HepG2 (cell line): ENCODE data around the gene AMER1. TPM values are rescaled to one million over a fixed set of nuclear protein-coding genes. Genes with fewer than 3 reads are reported as not detected.
A peak's percentile ranks its signal among the peaks of the same experiment; 100 is the strongest.

Source experiments
- ATAC-seq: fragments of 200-7000 bp; cut with Tn5 transposase; 3 replicates; pipeline ENCODE4 v1.9.1; 2020; ENCODE audit warnings: mild to moderate bottlenecking, moderate library complexity
- BruUV-seq: library from RNA; stranded (reverse); fragments of 400-500 nt; replicated peaks from 2 replicates; lab custom pipeline; 2021; lab: Mats Ljungman, UMichigan
- CTCF ChIA-PET: fragments of 300-600 bp; formaldehyde crosslinking; extraction: SDS; loops from one replicate; lab custom pipeline; 2021; ENCODE audit warnings: low total read pairs, inconsistent platforms, low intra/inter-chr PET ratio; lab: Yijun Ruan, JAX
- POLR2A ChIA-PET: fragments of 350-600 bp; sonication (Branson Sonifier 250); formaldehyde crosslinking; loops from one replicate; lab custom pipeline; 2020; ENCODE audit warnings: antibody characterized with exemption, inconsistent platforms; lab: Yijun Ruan, JAX
- DNase-seq: peaks from one replicate; pipeline ENCODE4 v3.0.0-alpha.2; 2015; ENCODE audit warnings: low spot score
- FAIRE-seq: peaks from 3 replicates; lab custom pipeline; 2011; peaks lifted over from hg19 to GRCh38; lab: Jason Lieb, UNC
- H2AFZ ChIP-seq: one replicate; pipeline ENCODE4 v1.6.1; 2011; ENCODE audit warnings: low read length, inconsistent platforms
- H3K27ac ChIP-seq: fragments of 300-600 bp; 3 replicates; pipeline ENCODE4 v1.8.0; 2011; ENCODE audit warnings: mixed run types, mild to moderate bottlenecking, mixed read lengths, low read length, inconsistent platforms; ENCODE audit not compliant: insufficient read depth; ENCODE audit errors: extremely low read length
- H3K27me3 ChIP-seq, 2 experiments: fragments of 200-600 bp in 1 of 2; 2 replicates in 1 of 2; 3 replicates in 1 of 2; pipeline versions ENCODE4 v1.6.0 to v1.8.0; 2011; ENCODE audit warnings: low read length in 2 of 2, mild to moderate bottlenecking in 2 of 2, moderate library complexity in 2 of 2, inconsistent platforms in 1 of 2; ENCODE audit not compliant: insufficient read depth in 2 of 2, control insufficient read depth in 1 of 2
- H3K36me3 ChIP-seq, 2 experiments: fragments of 200-600 bp in 1 of 2; replicated peaks in 1 of 2; 2 replicates in 1 of 2; 3 replicates in 1 of 2; pipeline versions ENCODE4 v1.5.1 to v1.8.0; 2011; ENCODE audit warnings: low read length in 2 of 2, inconsistent platforms in 1 of 2; ENCODE audit not compliant: insufficient read depth in 2 of 2, control insufficient read depth in 1 of 2
- H3K4me1 ChIP-seq: 2 replicates; pipeline ENCODE4 v1.5.1; 2012; ENCODE audit warnings: low read length, inconsistent platforms; ENCODE audit not compliant: insufficient read depth
- H3K4me2 ChIP-seq: 2 replicates; pipeline ENCODE4 v1.6.0; 2011; ENCODE audit warnings: low read depth, low read length, inconsistent platforms
- H3K4me3 ChIP-seq, 3 experiments: fragments of 200-600 bp in 1 of 3; sonication (generic), shearing (Covaris generic) in 1 of 3; replicated peaks in 1 of 3; 2 replicates each; pipeline ENCODE4 v1.5.1; 2011 to 2016; ENCODE audit warnings: low read length in 3 of 3, inconsistent platforms in 2 of 3, low read depth in 2 of 3, mild to moderate bottlenecking in 2 of 3, control low read depth in 1 of 3, mixed read lengths in 1 of 3; ENCODE audit not compliant: insufficient read depth in 1 of 3
- H3K79me2 ChIP-seq: one replicate; pipeline ENCODE4 v1.6.1; 2011; ENCODE audit warnings: low read length, inconsistent platforms; ENCODE audit not compliant: insufficient read depth
- H3K9ac ChIP-seq: 2 replicates; pipeline ENCODE4 v1.6.0; 2011; ENCODE audit warnings: mild to moderate bottlenecking, low read depth, low read length, inconsistent platforms; ENCODE audit not compliant: insufficient read depth
- H3K9me3 ChIP-seq: 2 replicates; pipeline ENCODE4 v1.5.1; 2012; ENCODE audit warnings: mild to moderate bottlenecking, low read length
- H4K20me1 ChIP-seq: 2 replicates; pipeline ENCODE4 v1.6.0; 2011; ENCODE audit warnings: inconsistent platforms, mild to moderate bottlenecking, low read length, moderate library complexity; ENCODE audit not compliant: insufficient read depth
- CBX2 ChIP-seq, 2 experiments: fragments of 200-600 bp in 1 of 2; sonication (generic); formaldehyde crosslinking in 1 of 2; IDR thresholded peaks; 2 replicates each; pipeline versions ENCODE4 v1.7.0 to v1.8.1; 2018 to 2022; ENCODE audit warnings: low read depth in 2 of 2, low read length in 1 of 2, mild to moderate bottlenecking in 1 of 2, missing genetic modification reagents in 1 of 2
- HNF4A ChIP-seq: sonication (generic); formaldehyde crosslinking; IDR thresholded peaks from 2 replicates; pipeline ENCODE4 v1.4.0; 2020; ENCODE audit warnings: missing genetic modification reagents
- HOXA5 ChIP-seq: sonication (generic); formaldehyde crosslinking; IDR thresholded peaks from 2 replicates; pipeline ENCODE4 v1.4.0; 2020; ENCODE audit warnings: missing genetic modification reagents
- TFDP2 ChIP-seq: sonication (generic); formaldehyde crosslinking; IDR thresholded peaks from 2 replicates; pipeline ENCODE4 v1.4.0; 2020; ENCODE audit warnings: missing genetic modification reagents
- THAP7 ChIP-seq: sonication (generic); formaldehyde crosslinking; IDR thresholded peaks from 2 replicates; pipeline ENCODE4 v1.8.1; 2023; ENCODE audit warnings: mild to moderate bottlenecking, missing genetic modification reagents
- TOE1 ChIP-seq: sonication (generic); formaldehyde crosslinking; IDR thresholded peaks from 2 replicates; pipeline ENCODE4 v1.4.0; 2020; ENCODE audit warnings: mild to moderate bottlenecking, missing genetic modification reagents
- ZBTB44 ChIP-seq: sonication (generic); formaldehyde crosslinking; IDR thresholded peaks from 2 replicates; pipeline ENCODE4 v1.4.0; 2020; ENCODE audit warnings: missing genetic modification reagents
- ZFP36 ChIP-seq: fragments of 150-350 bp; IDR thresholded peaks from 2 replicates; pipeline ENCODE4 v1.6.1; 2018; ENCODE audit warnings: borderline replicate concordance, low read length, low read depth; ENCODE audit not compliant: partially characterized antibody
- ZNF335 ChIP-seq: sonication (generic); formaldehyde crosslinking; IDR thresholded peaks from 2 replicates; pipeline ENCODE4 v1.4.0; 2020; ENCODE audit warnings: missing genetic modification reagents
- ZNF503 ChIP-seq: sonication (generic); formaldehyde crosslinking; IDR thresholded peaks from 2 replicates; pipeline ENCODE4 v1.4.0; 2020; ENCODE audit warnings: missing genetic modification reagents
- ZNF609 ChIP-seq: sonication (generic); formaldehyde crosslinking; IDR thresholded peaks from 2 replicates; pipeline ENCODE4 v1.4.0; 2020; ENCODE audit warnings: mild to moderate bottlenecking, missing genetic modification reagents, borderline replicate concordance
- ZZZ3 ChIP-seq: sonication (generic); formaldehyde crosslinking; IDR thresholded peaks from 2 replicates; pipeline ENCODE4 v1.4.0; 2020; ENCODE audit warnings: missing genetic modification reagents, mild to moderate bottlenecking, borderline replicate concordance
- WGBS: methylation state at CpG from one replicate; pipeline ENCODE4 v1.1.6; 2017; ENCODE audit warnings: low lambda C conversion rate; 5-methylcytosine and 5-hydroxymethylcytosine counted together
- in situ Hi-C: cut with HindIII; loops from 2 replicates; pipeline ENCODE4 v1.10.0; 2017; ENCODE audit warnings: low pct_unique_long_range_greater_than_20kb; ENCODE audit not compliant: extremely low pct_ligation_motif_present
- intact Hi-C: fragments of 100-400 bp; cut with micrococcal nuclease; formaldehyde crosslinking; loops from one replicate; pipeline ENCODE4 v1.10.0; 2022; ENCODE audit not compliant: unreplicated experiment
- polyA plus RNA-seq, 8 experiments: library from polyadenylated mRNA; depleted of rRNA in 3 of 8; stranded (reverse) in 7 of 8; unstranded in 1 of 8; fragments of >200 nt; fragmentation: Illumina TruSeq in 4 of 8; extraction: Trizol in 4 of 8; gene quantifications; 2 replicates each; pipeline versions ENCODE4 v1.2.1 to v1.2.3, GENCODE V29; 2011 to 2016; ENCODE audit warnings: low read depth in 4 of 8, missing spikeins in 1 of 8, mixed read lengths in 1 of 8; ENCODE audit not compliant: insufficient read depth in 1 of 8
- total RNA-seq, 5 experiments: library from RNA; depleted of rRNA; stranded (reverse); fragments of >200 nt; fragmentation: Illumina TruSeq; extraction: Trizol; gene quantifications; 2 replicates each; pipeline ENCODE4 v1.2.3, GENCODE V29; 2016; ENCODE audit warnings: low read depth in 1 of 5

Gene AMER1
- total and polyA plus RNA-seq, 2 of the 13 experiments (the other 11 are each of a cell fraction or from before 2014, with no cell fraction given) = 2.8 to 10.8 TPM

GRCh38 chrX:64230123-64230970 lies 24.8 kb upstream of the AMER1 start, which contains the start of gene ASB12:
Gene ASB12 (minus strand): TSS chrX:64230607. CDS start chrX:64225650, 4,957 bp downstream.
- ATAC-seq = peak; percentile 52; the same call in 1 of the 3 replicates
- CTCF ChIA-PET = no interaction called here
- no peak for TF ChIP-seq ZNF503 (CRISPR knock-in tag)
- TF ChIP-seq HNF4A = no peak
- no peak for TF ChIP-seq ZZZ3 (CRISPR knock-in tag)
- TF ChIP-seq ZNF609 (CRISPR knock-in tag) = no peak
- TF ChIP-seq ZBTB44 = no peak
- no peak for TF ChIP-seq TOE1 (CRISPR knock-in tag)
- no peak for TF ChIP-seq HOXA5 (CRISPR knock-in tag)
- TF ChIP-seq TFDP2 = no peak
- no peak for TF ChIP-seq ZFP36
- TF ChIP-seq ZNF335 (CRISPR knock-in tag) = no peak
- no peak for TF ChIP-seq CBX2 (IDR thresholded peaks at IDR 0.05; ENCODE audit: low read depth, low read length)
- TF ChIP-seq CBX2 (CRISPR knock-in tag; IDR thresholded peaks at IDR 0.05; ENCODE audit: low read depth) = no peak
- no peak for TF ChIP-seq THAP7 (CRISPR knock-in tag)

More at GRCh38 chrX:64230123-64230970, 24.8 kb upstream of the AMER1 start, which contains the start of gene ASB12:
- H3K27ac ChIP-seq = no peak within 1 kb of the TSS
- intact Hi-C loops = no loop called here
- DNase-seq (no peak), FAIRE-seq (no peak)
- no peaks in the 10 kb centered on the region for H3K9me3 ChIP-seq
- H3K9ac ChIP-seq = no peak within 1 kb of the TSS
- POLR2A ChIA-PET = no interaction called here
- no peaks in the 10 kb centered on the region for H3K4me1 ChIP-seq
- H3K4me3 ChIP-seq = no peak within 1 kb of the TSS
- BruUV-seq = no TSS peak
- 0% methylated on average over 2 of the region's 17 CpGs for WGBS
- no peaks in the 10 kb centered on the region for H4K20me1 ChIP-seq
- H2AFZ ChIP-seq = no peak within 1 kb of the TSS
- no peaks in the 10 kb centered on the region for H3K27me3 ChIP-seq
- H3K79me2 ChIP-seq = no peaks in the 10 kb centered on the region
- in situ Hi-C loops = no loop called here
- no peaks in the 10 kb centered on the region for H3K36me3 ChIP-seq
- H3K4me2 ChIP-seq = no peak within 1 kb of the TSS
